NCI-H69 (cell line): Measurements from ENCODE around the gene ASMTL.
"Not testable (repeated sequence)": the region's sequence is repeated elsewhere in the genome, so short reads cannot be mapped to it uniquely, and the experiment has no call there.

Experiments used
- DNase-seq: peaks from one replicate; lab custom pipeline; 2025; lab: John Stamatoyannopoulos, UW

The ASMTL gene

GRCh38 chrX:1481636-1482529 is 29.2 kb upstream of the ASMTL start:
- DNase-seq: no peak

GRCh38 chrX:1480082-1480785 is 27.5 kb upstream of the ASMTL start:
- no peak for DNase-seq

- no peak for DNase-seq
Observed at GRCh38 chrX:1477801-1478458, 25.2 kb upstream of the ASMTL start.

- no peak for DNase-seq
Observed at GRCh38 chrX:1477229-1477628, 24.5 kb upstream of the ASMTL start.

DNA sequence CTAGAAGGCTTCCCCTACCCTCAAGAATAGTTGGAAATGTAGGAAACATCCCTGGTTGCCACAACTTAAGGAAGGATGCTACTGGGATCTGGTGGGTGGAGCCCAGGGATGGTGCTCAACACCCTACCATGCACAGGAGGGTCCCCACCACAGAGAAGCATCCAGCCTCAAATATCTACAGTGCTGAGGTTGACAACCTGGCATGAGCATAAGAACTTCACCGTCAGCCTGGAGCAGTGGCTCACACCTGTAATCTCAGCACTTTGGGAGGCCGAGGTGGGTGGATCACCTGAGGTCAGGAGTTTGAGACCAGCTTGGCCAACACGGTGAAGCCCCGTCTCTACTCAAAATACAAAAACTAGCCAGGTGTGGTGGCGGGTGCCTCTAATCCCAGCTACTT is 24.0 kb upstream of the ASMTL start:
- DNase-seq: no peak

- DNase-seq: no peak
Observed at GRCh38 chrX:1475881-1476280, 23.2 kb upstream of the ASMTL start.

- DNase-seq: no peak
Observed at GRCh38 chrX:1475481-1475880, 22.8 kb upstream of the ASMTL start.

DNA sequence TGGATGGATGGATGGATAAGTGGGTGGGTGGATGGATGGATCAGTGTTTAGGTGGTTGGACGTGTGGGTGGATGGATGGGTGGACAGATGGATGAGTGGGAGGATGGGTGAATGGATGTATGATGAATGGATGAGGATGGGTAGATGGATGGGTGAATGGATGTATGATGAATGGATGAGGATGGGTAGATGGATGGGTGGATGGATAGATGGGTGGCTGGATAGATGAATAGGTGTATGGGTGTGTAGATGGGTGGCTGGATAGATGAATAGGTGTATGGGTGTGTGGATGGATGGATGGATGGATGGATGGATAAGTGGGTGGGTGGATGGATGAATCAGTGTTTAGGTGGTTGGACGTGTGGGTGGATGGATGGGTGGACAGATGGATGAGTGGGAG is 21.9 kb upstream of the ASMTL start:
- DNase-seq: not testable (repeated sequence)

GRCh38 chrX:1472975-1473374 is 20.3 kb upstream of the ASMTL start:
- no peak for DNase-seq

- no peak for DNase-seq
Observed at GRCh38 chrX:1468250-1468772, 15.6 kb upstream of the ASMTL start.

DNA sequence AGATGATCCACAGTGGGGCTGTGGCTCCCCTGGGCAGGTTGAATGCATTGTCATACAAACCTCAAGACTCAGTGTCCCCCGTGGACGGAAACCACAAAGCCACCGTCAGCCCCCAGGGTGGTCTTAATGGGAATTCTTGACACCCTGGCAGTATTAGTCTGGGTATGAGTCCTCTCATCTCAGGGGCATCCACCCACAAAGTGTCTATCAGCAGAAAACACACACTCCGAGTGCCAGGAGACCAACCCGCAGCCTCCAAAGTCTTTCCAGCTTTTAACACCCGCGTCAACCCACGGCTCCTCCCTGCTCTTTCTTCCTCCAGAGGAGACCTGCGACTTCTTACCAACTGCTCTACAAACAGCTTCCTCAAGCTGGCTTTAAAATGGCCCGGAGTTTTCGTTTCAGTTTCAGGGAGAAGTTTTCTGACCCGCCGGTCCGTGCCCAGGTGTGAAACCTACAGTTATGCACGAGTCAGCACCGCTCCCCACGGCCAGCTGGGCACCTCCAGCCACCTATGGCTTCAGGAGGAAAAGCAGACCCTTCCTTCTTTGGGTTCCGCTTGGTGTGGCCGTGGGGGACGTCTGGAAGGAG is 14.4 kb upstream of the ASMTL start:
- DNase-seq: no peak

GRCh38 chrX:1466232-1466661 is 13.5 kb upstream of the ASMTL start:
- no peak for DNase-seq

GRCh38 chrX:1465286-1466231 is 12.8 kb upstream of the ASMTL start:
- no peak for DNase-seq

- no peak for DNase-seq
Observed at GRCh38 chrX:1464971-1465285, 12.2 kb upstream of the ASMTL start.

GRCh38 chrX:1464041-1464970 is 11.6 kb upstream of the ASMTL start:
- DNase-seq: peak; percentile 12

DNA sequence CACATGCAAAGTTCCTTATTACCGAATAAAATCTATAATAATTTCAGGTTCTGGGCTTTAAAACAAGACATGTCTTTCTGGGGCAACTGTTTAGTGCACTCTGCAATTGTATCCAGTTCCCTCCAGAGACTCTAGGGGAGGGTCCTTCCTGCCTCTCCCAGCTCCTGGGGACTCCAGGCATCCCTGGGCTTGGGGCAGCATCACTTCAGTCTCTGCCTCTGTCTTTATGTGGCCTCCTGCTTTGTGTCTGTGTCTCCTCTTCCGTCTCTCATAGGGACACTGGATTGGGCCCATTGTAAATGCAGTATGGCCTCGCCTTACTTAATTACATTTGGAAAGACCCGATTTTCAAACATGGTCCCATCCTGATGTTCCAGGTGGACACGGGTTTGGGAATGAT is 10.9 kb upstream of the ASMTL start:
- no peak for DNase-seq

GRCh38 chrX:1462596-1463251 is 10.0 kb upstream of the ASMTL start:
- DNase-seq: no peak

DNA sequence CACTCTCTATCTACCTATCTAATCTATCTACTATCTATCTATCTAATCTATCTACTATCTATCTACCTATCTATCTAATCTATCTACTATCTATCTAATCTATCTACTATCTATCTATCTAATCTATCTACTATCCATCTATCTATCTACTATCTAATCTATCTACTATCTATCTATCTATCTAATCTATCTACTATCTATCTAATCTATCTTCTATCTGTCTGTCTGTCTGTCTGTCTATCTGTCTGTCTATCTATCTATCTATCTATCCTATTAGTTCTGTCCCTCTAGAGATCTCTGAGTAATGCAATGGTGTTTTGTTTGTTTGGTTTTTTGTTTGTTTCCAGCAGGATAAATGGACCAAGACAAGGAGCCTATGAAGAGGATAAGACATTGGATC is 9.4 kb upstream of the ASMTL start:
- no peak for DNase-seq

- DNase-seq: no peak
Observed at GRCh38 chrX:1455948-1456280, 3.2 kb upstream of the ASMTL start.
